Body of pancreas (tissue), 4 donors: Measurements from ENCODE around the gene RCAN2.

Experiments used
- POLR2A ChIP-seq, 3 donors: fragments of 450-650 bp; IDR thresholded peaks; one replicate each; pipeline ENCODE4 v1.6.1; 2016; ENCODE audit warnings: antibody characterized with exemption in 3 of 3, mild to moderate bottlenecking in 2 of 3
- TF ChIP-seq, protein P1 (sequence below), 7 experiments: fragments of 450-650 bp in 4 of 7; fragments of 200-600 bp in 3 of 7; sonication (generic) in 3 of 7; IDR thresholded peaks; one replicate each; pipeline ENCODE4 v1.5.1; 2016 to 2019; ENCODE audit warnings: antibody characterized with exemption in 7 of 7

GRCh38 chr6:46246727-46247126 is 244.5 kb downstream of the RCAN2 start:
- TF ChIP-seq, protein P1, sequence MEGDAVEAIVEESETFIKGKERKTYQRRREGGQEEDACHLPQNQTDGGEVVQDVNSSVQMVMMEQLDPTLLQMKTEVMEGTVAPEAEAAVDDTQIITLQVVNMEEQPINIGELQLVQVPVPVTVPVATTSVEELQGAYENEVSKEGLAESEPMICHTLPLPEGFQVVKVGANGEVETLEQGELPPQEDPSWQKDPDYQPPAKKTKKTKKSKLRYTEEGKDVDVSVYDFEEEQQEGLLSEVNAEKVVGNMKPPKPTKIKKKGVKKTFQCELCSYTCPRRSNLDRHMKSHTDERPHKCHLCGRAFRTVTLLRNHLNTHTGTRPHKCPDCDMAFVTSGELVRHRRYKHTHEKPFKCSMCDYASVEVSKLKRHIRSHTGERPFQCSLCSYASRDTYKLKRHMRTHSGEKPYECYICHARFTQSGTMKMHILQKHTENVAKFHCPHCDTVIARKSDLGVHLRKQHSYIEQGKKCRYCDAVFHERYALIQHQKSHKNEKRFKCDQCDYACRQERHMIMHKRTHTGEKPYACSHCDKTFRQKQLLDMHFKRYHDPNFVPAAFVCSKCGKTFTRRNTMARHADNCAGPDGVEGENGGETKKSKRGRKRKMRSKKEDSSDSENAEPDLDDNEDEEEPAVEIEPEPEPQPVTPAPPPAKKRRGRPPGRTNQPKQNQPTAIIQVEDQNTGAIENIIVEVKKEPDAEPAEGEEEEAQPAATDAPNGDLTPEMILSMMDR (IDR thresholded peaks at IDR 0.05), result no peak
- no peak for TF ChIP-seq POLR2A (IDR thresholded peaks at IDR 0.05)
